ENCODE results near the gene NUBP1. TPM values are rescaled to one million over a fixed set of nuclear protein-coding genes. Genes with fewer than 3 reads are reported as not detected.
"Not testable (repeated sequence)": the region's sequence is repeated elsewhere in the genome, so short reads cannot be mapped to it uniquely, and the experiment has no call there.

NUBP1 gene
- total RNA-seq, 1 donor from 2014 or later: 33.4 TPM

DNA sequence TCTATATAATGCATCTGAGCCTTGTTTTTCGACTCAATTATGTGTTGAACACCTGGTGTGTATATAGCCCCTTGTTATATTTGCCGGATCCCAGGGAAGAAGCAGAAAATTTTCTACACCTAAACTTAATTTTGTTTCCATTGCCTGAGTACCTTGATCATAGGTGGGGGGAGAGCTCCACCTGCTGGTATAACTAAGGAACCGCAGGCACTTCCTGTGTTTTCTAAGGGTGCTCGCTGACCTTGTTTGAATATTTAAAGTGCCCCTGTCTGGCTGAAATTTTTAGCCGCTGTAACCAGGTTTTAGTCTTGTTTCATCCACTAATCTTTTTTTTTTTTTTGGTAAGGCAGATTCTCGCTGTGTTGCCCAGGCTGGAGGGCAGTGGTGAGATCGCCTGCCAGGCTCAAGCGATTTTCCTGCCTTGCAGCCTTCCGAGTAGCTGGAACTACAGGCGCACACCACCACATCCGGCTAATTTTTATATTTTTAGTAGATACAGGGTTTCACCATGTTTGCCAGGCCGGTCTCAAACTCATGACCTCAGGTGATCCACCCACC, 6.5 kb upstream of the NUBP1 start:
- no peaks in the 10 kb centered on the region for H3K9me3 ChIP-seq (ENCODE audit: control insufficient read depth in 3 of 3, low read length in 3 of 3)
- no peaks in the 10 kb centered on the region for H3K36me3 ChIP-seq (ENCODE audit: control insufficient read depth in 3 of 3, insufficient read depth in 3 of 3, low read length in 3 of 3)
- peak overlapping the region; percentile 84 for H3K27ac ChIP-seq (ENCODE audit: low read depth, low read length)
- H3K27me3 ChIP-seq (ENCODE audit: control insufficient read depth in 3 of 3, insufficient read depth in 3 of 3, low read length in 3 of 3): no peaks in the 10 kb centered on the region
- peak overlapping the region; percentile 45 to 57 (median 54) for H3K9ac ChIP-seq (ENCODE audit: low read depth in 1 of 3, low read length in 3 of 3)
- H3K4me3 ChIP-seq (ENCODE audit: low read length in 3 of 3): peak overlapping the region in 1 of 3 donors; percentile 29
- H3K4me1 ChIP-seq (ENCODE audit: control insufficient read depth in 3 of 3, insufficient read depth in 3 of 3, low read length in 3 of 3): peaks cover 13 to 19% (median 16%) of the 10 kb centered on the region in 3 donors

- H3K4me1 ChIP-seq (ENCODE audit: control insufficient read depth in 3 of 3, insufficient read depth in 3 of 3, low read length in 3 of 3): peaks cover 13 to 22% (median 16%) of the 10 kb centered on the region in 3 donors
- no peak overlapping the region for H3K4me3 ChIP-seq (ENCODE audit: low read length in 3 of 3)
- peak overlapping the region; percentile 84 for H3K27ac ChIP-seq (ENCODE audit: low read depth, low read length)
- H3K9ac ChIP-seq (ENCODE audit: low read depth in 1 of 3, low read length in 3 of 3): peak overlapping the region in 1 of 3 donors; percentile 28
- no peaks in the 10 kb centered on the region for H3K27me3 ChIP-seq (ENCODE audit: control insufficient read depth in 3 of 3, insufficient read depth in 3 of 3, low read length in 3 of 3)
- H3K36me3 ChIP-seq (ENCODE audit: control insufficient read depth in 3 of 3, insufficient read depth in 3 of 3, low read length in 3 of 3): no peaks in the 10 kb centered on the region
- H3K9me3 ChIP-seq (ENCODE audit: control insufficient read depth in 3 of 3, low read length in 3 of 3): no peaks in the 10 kb centered on the region
Observed at GRCh38 chr16:10738231-10739077, 5.2 kb upstream of the NUBP1 start.

- Histone ChIP-seq H3K4me3 (ENCODE audit: low read length in 3 of 3) (no peak overlapping the region), H3K27me3 (ENCODE audit: control insufficient read depth in 3 of 3, insufficient read depth in 3 of 3, low read length in 3 of 3) (no peaks in the 10 kb centered on the region), H3K4me1 (ENCODE audit: control insufficient read depth in 3 of 3, insufficient read depth in 3 of 3, low read length in 3 of 3) (peaks cover 18 to 32% (median 26%) of the 10 kb centered on the region in 3 donors)
Observed at GRCh38 chr16:10740000-10740844, 3.4 kb upstream of the NUBP1 start.

DNA sequence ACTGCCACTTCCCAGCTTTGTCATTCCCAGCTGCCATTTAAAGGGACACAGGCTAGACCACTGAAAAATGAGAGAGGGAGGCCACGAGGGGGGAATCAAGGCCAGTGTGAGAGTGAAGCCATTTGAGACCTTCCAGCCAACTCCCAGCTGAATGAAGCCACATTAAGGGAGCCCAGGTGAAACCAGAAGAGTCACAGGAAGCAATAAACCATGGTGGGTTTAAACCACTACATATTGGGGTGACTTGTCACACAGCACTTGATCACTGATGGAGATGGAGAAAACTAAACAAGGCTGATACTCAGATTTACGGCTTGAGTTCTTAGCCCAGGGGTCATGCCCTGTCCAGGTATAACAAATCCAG, 2.8 kb upstream of the NUBP1 start:
- Histone ChIP-seq H3K4me1 (ENCODE audit: control insufficient read depth in 3 of 3, insufficient read depth in 3 of 3, low read length in 3 of 3) (peaks cover 23 to 37% (median 31%) of the 10 kb centered on the region in 3 donors), H3K27ac (ENCODE audit: low read depth, low read length) (no peak overlapping the region), H3K27me3 (ENCODE audit: control insufficient read depth in 3 of 3, insufficient read depth in 3 of 3, low read length in 3 of 3) (no peaks in the 10 kb centered on the region), H3K36me3 (ENCODE audit: control insufficient read depth in 3 of 3, insufficient read depth in 3 of 3, low read length in 3 of 3) (no peaks in the 10 kb centered on the region), H3K9ac (ENCODE audit: low read depth in 1 of 3, low read length in 3 of 3) (no peak overlapping the region), H3K4me3 (ENCODE audit: low read length in 3 of 3) (no peak overlapping the region), H3K9me3 (ENCODE audit: control insufficient read depth in 3 of 3, low read length in 3 of 3) (no peaks in the 10 kb centered on the region)

More at GRCh38 chr16:10740000-10740844, 3.4 kb upstream of the NUBP1 start:
- H3K36me3 ChIP-seq (ENCODE audit: control insufficient read depth in 3 of 3, insufficient read depth in 3 of 3, low read length in 3 of 3): no peaks in the 10 kb centered on the region
- H3K9me3 ChIP-seq (ENCODE audit: control insufficient read depth in 3 of 3, low read length in 3 of 3): no peaks in the 10 kb centered on the region
- no peak overlapping the region for H3K27ac ChIP-seq (ENCODE audit: low read depth, low read length)
- H3K9ac ChIP-seq (ENCODE audit: low read depth in 1 of 3, low read length in 3 of 3): no peak overlapping the region

DNA sequence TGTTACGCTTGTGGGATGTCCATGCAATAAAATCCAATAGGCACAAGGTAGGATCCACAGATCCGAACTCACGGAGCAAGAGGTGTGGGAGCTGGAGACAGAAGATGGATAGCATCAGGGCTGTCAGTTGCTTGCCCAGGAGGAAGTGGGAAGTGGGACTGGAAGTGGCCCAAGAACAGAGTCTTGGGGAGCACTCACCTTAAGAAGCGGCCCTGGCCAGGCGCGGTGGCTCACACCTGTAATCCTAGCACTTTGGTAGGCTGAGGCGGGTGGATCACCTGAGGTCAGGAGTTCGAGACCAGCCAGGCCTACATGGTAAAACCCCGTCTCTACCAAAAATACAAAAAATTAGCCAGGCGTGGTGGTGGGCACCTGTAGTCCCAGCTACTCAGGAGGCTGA, 2.4 kb upstream of the NUBP1 start:
- H3K27ac ChIP-seq (ENCODE audit: low read depth, low read length); H3K36me3 ChIP-seq (ENCODE audit: control insufficient read depth in 3 of 3, insufficient read depth in 3 of 3, low read length in 3 of 3); H3K4me3 ChIP-seq (ENCODE audit: low read length in 3 of 3); H3K9me3 ChIP-seq (ENCODE audit: control insufficient read depth in 3 of 3, low read length in 3 of 3); H3K9ac ChIP-seq (ENCODE audit: low read depth in 1 of 3, low read length in 3 of 3); H3K27me3 ChIP-seq (ENCODE audit: control insufficient read depth in 3 of 3, insufficient read depth in 3 of 3, low read length in 3 of 3): not testable (repeated sequence)
- H3K4me1 ChIP-seq (ENCODE audit: control insufficient read depth in 3 of 3, insufficient read depth in 3 of 3, low read length in 3 of 3): peaks cover 23 to 37% (median 32%) of the 10 kb centered on the region in 3 donors

DNA sequence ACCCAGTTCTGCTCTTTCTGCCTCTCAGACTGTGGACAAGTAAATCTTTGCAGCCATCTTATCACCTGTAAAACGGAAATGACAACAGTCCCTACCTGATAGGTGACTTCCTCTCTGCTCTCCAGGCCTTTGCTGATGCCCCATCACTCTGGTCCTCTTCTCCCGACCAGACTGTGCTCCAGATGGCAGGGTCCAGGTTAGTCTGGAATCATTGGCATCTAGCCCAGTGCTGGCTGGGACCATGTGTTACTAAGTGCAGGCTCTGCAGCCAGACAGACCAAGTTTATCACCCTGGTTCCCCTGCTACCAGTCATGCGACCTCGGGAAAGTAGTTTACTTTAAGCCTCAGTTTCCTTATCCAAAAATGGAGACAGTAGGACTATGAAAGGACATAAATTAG, 1.8 kb upstream of the NUBP1 start:
- Histone ChIP-seq H3K27ac (ENCODE audit: low read depth, low read length) (no peak overlapping the region), H3K36me3 (ENCODE audit: control insufficient read depth in 3 of 3, insufficient read depth in 3 of 3, low read length in 3 of 3) (peaks cover 0 to 4% (median 0%) of the 10 kb centered on the region in 3 donors), H3K27me3 (ENCODE audit: control insufficient read depth in 3 of 3, insufficient read depth in 3 of 3, low read length in 3 of 3) (no peaks in the 10 kb centered on the region), H3K4me1 (ENCODE audit: control insufficient read depth in 3 of 3, insufficient read depth in 3 of 3, low read length in 3 of 3) (peaks cover 23 to 36% (median 32%) of the 10 kb centered on the region in 3 donors), H3K9me3 (ENCODE audit: control insufficient read depth in 3 of 3, low read length in 3 of 3) (no peaks in the 10 kb centered on the region), H3K4me3 (ENCODE audit: low read length in 3 of 3) (no peak overlapping the region), H3K9ac (ENCODE audit: low read depth in 1 of 3, low read length in 3 of 3) (no peak overlapping the region)

DNA sequence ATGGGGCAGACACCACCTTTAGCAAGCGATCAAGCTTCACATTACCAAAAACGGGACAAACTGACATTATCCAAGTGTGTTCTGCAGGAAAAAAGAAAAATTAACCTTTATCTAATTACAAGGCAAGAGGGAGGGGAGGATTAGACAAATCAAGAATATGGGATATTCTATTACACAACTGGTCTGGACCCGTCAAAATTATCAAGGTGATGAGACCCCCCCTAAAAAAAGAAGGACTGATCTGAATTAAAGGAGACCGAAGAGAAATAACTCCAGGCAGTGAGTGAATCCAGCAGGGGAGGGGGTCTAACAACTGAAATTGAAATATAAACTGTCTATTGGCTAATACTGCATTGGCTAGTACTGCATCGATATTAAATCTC, 424 bp upstream of the NUBP1 start:
- H3K36me3 ChIP-seq (ENCODE audit: control insufficient read depth in 3 of 3, insufficient read depth in 3 of 3, low read length in 3 of 3): peaks cover under 1 to 13% (median 12%) of the 10 kb centered on the region in 3 donors
- peak overlapping the region; percentile 80 to 94 (median 87) for H3K4me3 ChIP-seq (ENCODE audit: low read length in 3 of 3)
- peak overlapping the region; percentile 99 for H3K27ac ChIP-seq (ENCODE audit: low read depth, low read length)
- H3K4me1 ChIP-seq (ENCODE audit: control insufficient read depth in 3 of 3, insufficient read depth in 3 of 3, low read length in 3 of 3): peaks cover 17 to 25% (median 23%) of the 10 kb centered on the region in 3 donors
- H3K9me3 ChIP-seq (ENCODE audit: control insufficient read depth in 3 of 3, low read length in 3 of 3): no peaks in the 10 kb centered on the region
- no peaks in the 10 kb centered on the region for H3K27me3 ChIP-seq (ENCODE audit: control insufficient read depth in 3 of 3, insufficient read depth in 3 of 3, low read length in 3 of 3)
- H3K9ac ChIP-seq (ENCODE audit: low read depth in 1 of 3, low read length in 3 of 3): peak overlapping the region; percentile 94 to 98 (median 97)

DNA sequence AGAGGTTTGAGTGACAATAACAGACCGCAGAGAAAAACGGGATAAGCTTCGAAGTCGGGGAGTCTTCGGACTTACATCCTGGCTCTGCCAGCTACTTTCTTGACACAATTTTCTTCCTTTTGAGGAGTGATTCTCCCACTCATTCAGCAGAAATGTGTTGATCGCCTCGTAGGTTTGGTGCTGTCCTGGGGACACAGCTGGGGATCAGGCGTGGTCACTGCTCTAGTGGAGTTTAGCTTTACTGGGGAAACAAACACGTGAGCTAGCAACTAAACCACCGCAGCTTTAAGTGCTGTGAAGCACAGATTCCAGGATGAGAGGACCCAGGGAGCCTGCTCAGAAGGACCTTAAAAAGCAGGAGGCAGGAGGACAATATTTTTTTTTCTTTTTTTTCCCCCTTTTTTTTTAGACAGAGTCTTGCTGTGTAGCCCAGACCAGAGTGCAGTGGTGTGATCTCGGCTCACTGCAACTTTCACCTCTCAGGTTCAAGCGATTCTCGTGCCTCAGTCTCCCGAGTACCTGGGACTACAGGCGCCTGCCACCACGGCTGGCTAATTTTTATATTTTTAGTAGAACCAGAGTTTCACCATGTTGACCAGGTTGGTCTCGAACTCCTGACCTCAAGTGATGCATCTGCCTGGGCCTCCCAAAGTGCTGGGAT, 858 bp downstream of the NUBP1 start:
- peak overlapping the region; percentile 78 to 81 (median 79) for H3K9ac ChIP-seq (ENCODE audit: low read depth in 1 of 3, low read length in 3 of 3)
- H3K27me3 ChIP-seq (ENCODE audit: control insufficient read depth in 3 of 3, insufficient read depth in 3 of 3, low read length in 3 of 3): no peaks in the 10 kb centered on the region
- peak overlapping the region; percentile 99 for H3K27ac ChIP-seq (ENCODE audit: low read depth, low read length)
- peak overlapping the region; percentile 75 to 76 (median 76) for H3K4me3 ChIP-seq (ENCODE audit: low read length in 3 of 3)
- H3K4me1 ChIP-seq (ENCODE audit: control insufficient read depth in 3 of 3, insufficient read depth in 3 of 3, low read length in 3 of 3): peaks cover 10 to 19% (median 16%) of the 10 kb centered on the region in 3 donors
- H3K36me3 ChIP-seq (ENCODE audit: control insufficient read depth in 3 of 3, insufficient read depth in 3 of 3, low read length in 3 of 3): peaks cover 13 to 24% (median 22%) of the 10 kb centered on the region in 3 donors
- no peaks in the 10 kb centered on the region for H3K9me3 ChIP-seq (ENCODE audit: control insufficient read depth in 3 of 3, low read length in 3 of 3)

DNA sequence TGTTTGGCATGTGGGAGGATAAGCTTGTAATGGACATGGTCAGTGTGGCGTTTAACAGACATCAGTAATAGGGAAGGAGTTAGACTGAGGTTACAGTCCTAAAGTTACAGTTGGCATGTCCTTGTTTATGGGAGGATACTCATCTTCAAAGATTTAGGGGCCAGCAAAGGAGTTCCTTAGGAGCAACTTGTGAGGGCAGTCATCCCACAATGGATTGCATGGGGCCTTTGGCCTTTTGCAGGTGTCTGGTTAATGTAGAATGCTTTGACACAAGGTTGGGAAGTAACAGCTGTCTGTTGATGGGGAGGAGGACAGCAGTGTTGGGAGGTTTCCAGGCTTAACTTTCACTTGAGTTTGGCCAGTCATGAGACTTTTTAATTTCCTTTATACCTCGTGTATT, 2.2 kb downstream of the NUBP1 start:
- Histone ChIP-seq H3K4me1 (ENCODE audit: control insufficient read depth in 3 of 3, insufficient read depth in 3 of 3, low read length in 3 of 3) (peaks cover 10 to 19% (median 16%) of the 10 kb centered on the region in 3 donors), H3K27ac (ENCODE audit: low read depth, low read length) (peak overlapping the region; percentile 5)

More for the DNA sequence above, 2.2 kb downstream of the NUBP1 start:
- H3K4me3 ChIP-seq (ENCODE audit: low read length in 3 of 3): no peak overlapping the region
- no peaks in the 10 kb centered on the region for H3K9me3 ChIP-seq (ENCODE audit: control insufficient read depth in 3 of 3, low read length in 3 of 3)
- no peaks in the 10 kb centered on the region for H3K27me3 ChIP-seq (ENCODE audit: control insufficient read depth in 3 of 3, insufficient read depth in 3 of 3, low read length in 3 of 3)
- peaks cover 25 to 33% (median 29%) of the 10 kb centered on the region in 3 donors for H3K36me3 ChIP-seq (ENCODE audit: control insufficient read depth in 3 of 3, insufficient read depth in 3 of 3, low read length in 3 of 3)
- H3K9ac ChIP-seq (ENCODE audit: low read depth in 1 of 3, low read length in 3 of 3): peak overlapping the region in 1 of 3 donors; percentile 11

Data from skeletal muscle tissue (tissue), 4 donors.